GM12891 (cell line): Measurements from ENCODE around the gene PODN.
A peak's percentile ranks its signal among the peaks of the same experiment; 100 is the strongest.

Experiments used
- DNase-seq: peaks from one replicate; pipeline ENCODE4 v3.0.0; 2011; ENCODE audit warnings: low spot score; ENCODE audit not compliant: insufficient read length
- FAIRE-seq: peaks from 2 replicates; lab custom pipeline; 2011; peaks lifted over from hg19 to GRCh38; lab: Jason Lieb, UNC
- PAX5 ChIP-seq: IDR thresholded peaks from 2 replicates; pipeline ENCODE4 v1.6.1; 2011; ENCODE audit warnings: low read length, moderate library complexity, mild to moderate bottlenecking; ENCODE audit not compliant: insufficient read depth, severe bottlenecking
- POLR2A ChIP-seq: IDR thresholded peaks from 2 replicates; pipeline ENCODE4 v1.6.1; 2011; ENCODE audit warnings: low read depth, low read length, control low read depth
- POLR2AphosphoS5 ChIP-seq: IDR thresholded peaks from 2 replicates; pipeline ENCODE4 v1.6.1; 2011; ENCODE audit warnings: low read depth, low read length, control low read depth
- POU2F2 ChIP-seq: IDR thresholded peaks from 2 replicates; pipeline ENCODE4 v1.6.1; 2011; ENCODE audit warnings: low read depth, mild to moderate bottlenecking, control low read depth, low read length, moderate library complexity
- SPI1 ChIP-seq: IDR thresholded peaks from 2 replicates; pipeline ENCODE4 v1.6.1; 2011; ENCODE audit warnings: low read depth, low read length, control low read depth
- TAF1 ChIP-seq: IDR thresholded peaks from 2 replicates; pipeline ENCODE4 v1.6.1; 2011; ENCODE audit warnings: low read depth, low read length, control low read depth

Gene PODN

GRCh38 chr1:53066891-53067738 is 5.1 kb downstream of the PODN start:
- DNase-seq (no peak), FAIRE-seq (no peak)
- TF ChIP-seq POLR2A (no peak), SPI1 (no peak), TAF1 (no peak), PAX5 (no peak), POLR2AphosphoS5 (no peak), POU2F2 (no peak)

GRCh38 chr1:53067886-53068285 is 5.9 kb downstream of the PODN start:
- TF ChIP-seq TAF1 (no peak), POU2F2 (no peak), POLR2AphosphoS5 (no peak)
- DNase-seq (no peak), FAIRE-seq (no peak)

GRCh38 chr1:53068314-53069099 is 6.5 kb downstream of the PODN start:
- TF ChIP-seq PAX5: no peak
- no peak for TF ChIP-seq POU2F2
- TF ChIP-seq POLR2AphosphoS5: no peak
- no peak for TF ChIP-seq TAF1
- TF ChIP-seq POLR2A: no peak
- TF ChIP-seq SPI1: no peak
- DNase-seq (no peak), FAIRE-seq (no peak)

GRCh38 chr1:53069265-53069662 is 7.3 kb downstream of the PODN start:
- no peak for TF ChIP-seq PAX5
- FAIRE-seq (no peak), DNase-seq (no peak)

GRCh38 chr1:53069663-53070327 is 7.8 kb downstream of the PODN start:
- FAIRE-seq: no peak

GRCh38 chr1:53070621-53071020 is 8.6 kb downstream of the PODN start:
- no peak for TF ChIP-seq POLR2AphosphoS5
- TF ChIP-seq SPI1: no peak
- no peak for TF ChIP-seq TAF1
- TF ChIP-seq POLR2A: no peak
- TF ChIP-seq PAX5: no peak
- no peak for TF ChIP-seq POU2F2
- FAIRE-seq (no peak), DNase-seq (peak; percentile 11)

More at GRCh38 chr1:53069663-53070327, 7.8 kb downstream of the PODN start:
- peak; percentile 7 for DNase-seq
- TF ChIP-seq POU2F2 (no peak), TAF1 (no peak), POLR2A (no peak), SPI1 (no peak), PAX5 (no peak), POLR2AphosphoS5 (no peak)

- DNase-seq (peak; percentile 8), FAIRE-seq (no peak)
- TF ChIP-seq SPI1 (no peak), POLR2A (no peak), TAF1 (no peak)
These were observed 9.3 kb downstream of the PODN start for GRCh38 chr1:53071167-53071865.

GRCh38 chr1:53071915-53072314 is 9.9 kb downstream of the PODN start:
- no peak for FAIRE-seq
- TF ChIP-seq TAF1 (no peak), POLR2AphosphoS5 (no peak)

GRCh38 chr1:53073287-53073686 is 11.3 kb downstream of the PODN start:
- no peak for DNase-seq
- TF ChIP-seq POU2F2 (no peak), POLR2A (no peak), TAF1 (no peak)
- no peak for FAIRE-seq

More at GRCh38 chr1:53071915-53072314, 9.9 kb downstream of the PODN start:
- DNase-seq: no peak

GRCh38 chr1:53073868-53074311 is 11.9 kb downstream of the PODN start:
- no peak for FAIRE-seq
- no peak for TF ChIP-seq TAF1
- no peak for TF ChIP-seq POLR2AphosphoS5
- TF ChIP-seq PAX5: no peak
- no peak for TF ChIP-seq SPI1
- TF ChIP-seq POU2F2: no peak
- no peak for TF ChIP-seq POLR2A
- no peak for DNase-seq
